GM18907 (cell line): ENCODE measurements around the gene ARHGAP32.
"Not testable (repeated sequence)": the region's sequence is repeated elsewhere in the genome, so short reads cannot be mapped to it uniquely, and the experiment has no call there.

Experiments used
- ATAC-seq: cut with Tn5 transposase; IDR thresholded peaks from one replicate; pipeline ENCODE4 v1.9.1; 2021; ENCODE audit warnings: mild to moderate bottlenecking, moderate library complexity; ENCODE audit not compliant: unreplicated experiment

Gene ARHGAP32

GRCh38 chr11:129204150-129204838, 12.2 kb upstream of the ARHGAP32 start:
- ATAC-seq, result no peak

DNA sequence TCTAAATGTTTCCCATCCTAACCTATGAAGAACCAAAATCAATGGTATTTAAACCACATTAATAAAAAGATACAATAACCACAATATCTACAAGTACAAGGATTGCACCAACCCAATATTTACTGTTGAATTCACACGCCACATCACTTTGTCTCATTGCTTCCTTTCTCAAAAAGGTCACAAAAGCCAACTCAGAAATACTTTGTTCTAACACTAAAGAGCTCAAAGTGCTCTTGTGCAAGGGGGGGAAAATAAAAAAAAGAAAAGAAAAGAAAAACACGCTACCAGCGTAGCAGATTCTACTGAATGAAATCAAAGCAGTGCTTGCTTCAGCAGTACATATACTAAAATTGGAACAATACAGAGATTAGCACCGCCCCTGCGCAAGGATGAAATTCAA, 10.5 kb upstream of the ARHGAP32 start:
- ATAC-seq, result no peak

GRCh38 chr11:129195682-129196081, 3.6 kb upstream of the ARHGAP32 start:
- no peak for ATAC-seq

- ATAC-seq, result no peak
Observed at GRCh38 chr11:129191649-129192048, 476 bp downstream of the ARHGAP32 start.

DNA sequence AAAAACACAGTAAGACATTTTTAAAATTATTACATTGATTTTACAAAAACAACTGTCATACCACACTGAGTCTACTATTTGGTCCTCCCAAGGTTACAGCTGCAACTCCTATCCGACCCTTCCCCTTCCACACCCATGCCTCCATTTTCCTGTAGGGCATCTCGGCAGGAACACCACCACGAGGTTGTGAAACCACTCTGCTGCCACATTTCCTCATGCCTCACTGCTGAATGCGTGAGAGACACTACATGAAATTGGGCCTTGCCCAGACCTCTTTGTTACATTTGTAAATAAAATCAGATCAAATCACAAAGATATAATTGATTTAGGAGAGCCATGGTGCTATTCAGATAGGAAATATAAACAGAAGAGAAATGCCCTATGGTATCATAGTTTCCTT, 2.0 kb downstream of the ARHGAP32 start:
- ATAC-seq, result no peak

GRCh38 chr11:129189646-129190045, 2.5 kb downstream of the ARHGAP32 start:
- ATAC-seq, result no peak

DNA sequence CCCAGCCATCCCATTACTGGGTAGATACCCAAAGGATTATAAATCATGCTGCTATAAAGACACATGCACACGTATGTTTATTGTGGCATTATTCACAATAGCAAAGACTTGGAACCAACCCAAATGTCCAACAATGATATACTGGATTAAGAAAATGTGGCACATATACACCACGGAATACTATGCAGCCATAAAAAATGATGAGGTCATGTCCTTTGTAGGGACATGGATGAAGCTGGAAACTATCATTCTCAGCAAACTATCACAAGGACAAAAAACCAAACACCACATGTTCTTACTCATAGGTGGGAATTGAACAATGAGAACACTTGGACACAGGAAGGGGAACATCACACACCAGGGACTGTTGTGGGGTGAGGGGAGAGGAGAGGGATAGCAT, 7.0 kb downstream of the ARHGAP32 start:
- not testable (repeated sequence) for ATAC-seq

DNA sequence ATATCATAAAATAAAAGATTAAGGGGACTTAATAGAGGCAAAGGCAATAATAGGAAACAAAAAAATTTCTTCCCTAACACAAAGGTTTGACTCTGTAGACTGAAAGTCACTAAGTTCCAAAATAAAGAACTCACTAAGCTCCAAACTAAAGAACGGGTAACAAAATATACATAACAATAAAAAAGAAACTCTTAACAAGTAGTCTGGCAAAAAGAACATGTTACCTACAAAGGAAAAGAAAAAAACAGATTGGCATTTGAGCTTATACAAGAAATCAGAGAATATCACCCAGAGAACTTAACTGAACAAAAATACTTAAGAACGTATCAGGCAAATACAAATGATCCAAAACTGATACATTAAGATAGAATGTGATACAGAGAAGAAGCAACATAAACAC, 7.5 kb downstream of the ARHGAP32 start:
- ATAC-seq, result no peak

GRCh38 chr11:129167315-129167714, 24.8 kb downstream of the ARHGAP32 start:
- ATAC-seq, result no peak

- ATAC-seq, result no peak
Observed at GRCh38 chr11:129163714-129164164, 28.4 kb downstream of the ARHGAP32 start.

GRCh38 chr11:129157080-129157479, 35.0 kb downstream of the ARHGAP32 start:
- not testable (repeated sequence) for ATAC-seq

DNA sequence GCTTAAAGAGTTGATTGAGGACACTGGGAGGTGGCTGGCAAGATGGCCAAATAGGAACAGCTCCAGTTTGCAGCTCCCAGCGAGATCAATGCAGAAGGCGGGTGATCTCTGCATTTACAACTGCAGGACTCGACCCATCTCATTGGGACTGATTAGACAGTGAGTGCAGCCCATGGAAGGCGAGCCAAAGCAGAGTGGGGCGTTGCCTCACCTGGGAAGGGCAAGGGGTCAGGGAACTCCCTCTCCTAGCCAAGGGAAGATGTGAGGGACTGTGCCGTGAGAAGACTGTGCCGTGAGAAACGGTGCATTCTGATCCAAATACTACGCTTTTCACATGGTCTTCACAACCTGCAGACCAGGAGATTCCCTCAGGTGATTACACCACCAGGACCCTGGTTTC, 36.4 kb downstream of the ARHGAP32 start:
- no peak for ATAC-seq

- ATAC-seq, result no peak
Observed at GRCh38 chr11:129148487-129148886, 43.6 kb downstream of the ARHGAP32 start.

DNA sequence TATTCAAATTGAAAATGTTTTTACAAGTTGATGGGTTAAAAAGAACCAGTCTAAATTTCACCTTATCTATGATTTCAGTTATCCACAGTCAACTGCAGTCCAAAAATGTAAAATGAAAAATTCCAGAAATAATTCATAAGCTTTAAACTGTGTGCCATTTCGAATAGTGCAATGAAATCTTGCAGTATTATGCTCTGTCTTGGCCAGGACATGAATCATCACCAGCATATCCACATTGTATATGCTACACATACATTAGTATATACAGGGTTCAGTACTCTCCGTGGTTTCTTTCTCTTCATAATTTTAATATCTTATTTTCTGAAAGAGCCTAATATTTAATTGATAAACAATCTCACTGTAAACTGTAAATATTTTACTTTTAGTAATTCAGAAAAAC, 45.9 kb downstream of the ARHGAP32 start:
- no peak for ATAC-seq

- no peak for ATAC-seq
Observed at GRCh38 chr11:129145276-129145675, 46.8 kb downstream of the ARHGAP32 start.

DNA sequence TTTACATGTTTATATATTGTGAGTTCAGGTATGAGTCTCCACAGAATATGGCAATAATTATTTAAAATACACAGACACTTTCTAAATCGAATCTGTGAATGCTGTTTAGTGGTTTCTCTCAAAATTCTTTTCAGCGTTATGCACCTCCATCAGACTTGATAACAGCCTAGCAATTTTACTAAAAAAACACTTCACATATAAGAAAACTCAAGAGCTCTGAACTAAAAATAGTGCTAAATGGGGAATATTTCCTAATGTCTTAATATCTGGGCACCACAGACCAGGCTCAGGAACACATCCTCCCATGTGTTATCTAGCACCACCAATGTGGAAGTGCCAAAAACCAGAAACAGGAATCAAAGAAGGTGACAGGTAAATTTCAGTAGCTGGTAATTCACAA, 47.9 kb downstream of the ARHGAP32 start:
- no peak for ATAC-seq

DNA sequence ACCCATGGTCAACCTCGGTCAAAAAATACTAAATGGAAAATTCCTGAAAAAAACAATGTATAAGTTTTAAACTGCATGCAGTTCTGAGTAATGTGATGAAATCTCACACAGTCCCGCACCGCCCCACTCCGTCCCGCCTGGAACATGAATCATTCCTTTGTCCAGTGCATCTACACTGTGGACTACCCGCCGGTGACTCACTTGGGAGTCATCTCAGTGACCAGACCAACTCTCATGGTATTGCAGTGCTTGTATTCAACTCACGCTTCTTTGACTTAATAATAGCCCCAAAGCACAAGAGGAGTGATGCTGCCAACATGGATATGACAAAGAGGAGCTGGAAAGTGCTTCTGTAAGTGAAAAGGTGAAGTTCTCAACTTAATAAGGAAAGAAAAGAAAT, 48.8 kb downstream of the ARHGAP32 start:
- no peak for ATAC-seq

- no peak for ATAC-seq
Observed at GRCh38 chr11:129141748-129142523, 50.2 kb downstream of the ARHGAP32 start.

GRCh38 chr11:129131316-129131715, 60.8 kb downstream of the ARHGAP32 start:
- no peak for ATAC-seq

DNA sequence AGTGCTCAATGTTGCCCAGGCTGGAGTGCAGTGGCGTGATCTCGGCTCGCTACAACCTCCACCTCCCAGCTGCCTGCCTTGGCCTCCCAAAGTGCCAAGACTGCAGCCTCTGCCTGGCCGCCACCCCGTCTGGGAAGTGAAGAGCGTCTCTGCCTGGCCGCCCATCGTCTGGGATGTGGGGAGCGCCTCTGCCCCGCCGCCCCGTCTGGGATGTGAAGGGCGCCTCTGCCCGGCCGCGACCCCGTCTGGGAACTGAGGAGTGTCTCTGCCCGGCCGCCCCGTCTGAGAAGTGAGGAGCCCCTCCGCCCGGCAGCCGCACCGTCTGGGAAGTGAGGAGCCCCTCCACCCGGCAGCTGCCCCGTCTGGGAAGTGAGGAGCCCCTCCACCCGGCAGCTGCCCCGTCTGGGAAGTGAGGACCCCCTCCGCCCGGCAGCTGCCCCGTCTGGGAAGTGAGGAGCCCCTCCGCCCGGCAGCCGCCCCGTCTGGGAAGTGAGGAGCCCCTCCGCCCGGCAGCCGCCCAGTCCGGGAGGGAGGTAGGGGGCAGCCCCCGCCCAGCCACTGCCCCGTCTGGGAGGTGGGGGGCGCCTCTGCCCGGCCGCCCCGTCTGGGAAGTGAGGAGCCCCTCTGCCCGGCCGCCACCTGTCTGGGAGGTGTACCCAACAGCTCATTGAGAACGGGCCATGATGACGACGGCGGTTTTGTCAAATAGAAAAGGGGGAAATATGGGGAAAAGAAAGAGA, 63.1 kb downstream of the ARHGAP32 start:
- not testable (repeated sequence) for ATAC-seq

GRCh38 chr11:129119036-129119435, 73.1 kb downstream of the ARHGAP32 start:
- ATAC-seq, result no peak
